Measurements from ENCODE around the gene NELL1.

Gene NELL1

GRCh38 chr11:21564833-21565682, 895.7 kb downstream of the NELL1 start:
- TF ChIP-seq CTCF (IDR thresholded peaks at IDR 0.05; ENCODE audit: insufficient read depth, low read depth, low read length, missing control alignments): no peak
- H3K4me3 ChIP-seq (ENCODE audit: low read depth, low read length): no peak overlapping the region
- no peak for DNase-seq (ENCODE audit: low read depth)

DNA sequence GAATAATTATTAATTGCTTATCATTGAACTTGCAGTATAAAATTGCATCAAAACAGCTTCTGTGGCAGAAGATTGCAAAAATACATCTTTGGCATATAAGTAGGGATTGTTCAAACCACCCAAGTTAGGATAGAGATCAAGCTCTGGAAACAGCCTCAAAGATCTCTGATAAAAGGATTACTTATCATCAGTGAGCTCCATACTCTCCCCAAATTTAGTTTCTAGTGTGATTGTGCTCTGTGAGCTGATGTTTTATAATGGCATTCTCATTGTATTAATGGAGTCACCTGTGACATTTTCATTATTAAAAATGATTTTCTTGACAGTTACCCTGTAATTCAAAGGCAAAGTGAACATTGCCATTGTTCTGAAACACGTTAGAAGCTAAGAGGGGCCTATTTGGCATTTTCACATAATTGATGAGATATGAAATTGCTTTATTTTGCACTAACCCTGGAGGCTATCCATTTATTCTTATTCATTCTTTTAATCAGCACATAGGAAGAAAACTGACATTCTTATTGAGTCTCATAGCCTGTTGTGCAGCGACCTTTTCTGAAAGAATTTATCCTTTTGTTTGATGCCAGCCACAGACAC, 897.2 kb downstream of the NELL1 start:
- no peak overlapping the region for H3K4me3 ChIP-seq (ENCODE audit: low read depth, low read length)
- no peak for TF ChIP-seq CTCF (IDR thresholded peaks at IDR 0.05; ENCODE audit: insufficient read depth, low read depth, low read length, missing control alignments)
- no peak for DNase-seq (ENCODE audit: low read depth)

GRCh38 chr11:21567645-21568290, 898.4 kb downstream of the NELL1 start:
- DNase-seq (ENCODE audit: low read depth): no peak
- TF ChIP-seq CTCF (IDR thresholded peaks at IDR 0.05; ENCODE audit: insufficient read depth, low read depth, low read length, missing control alignments): no peak
- H3K4me3 ChIP-seq (ENCODE audit: low read depth, low read length): no peak overlapping the region

GRCh38 chr11:21572210-21572609, 902.8 kb downstream of the NELL1 start:
- H3K4me3 ChIP-seq (ENCODE audit: low read depth, low read length): no peak overlapping the region
- DNase-seq (ENCODE audit: low read depth): no peak
- no peak for TF ChIP-seq CTCF (IDR thresholded peaks at IDR 0.05; ENCODE audit: insufficient read depth, low read depth, low read length, missing control alignments)

- H3K4me3 ChIP-seq (ENCODE audit: low read depth, low read length): no peak overlapping the region
- DNase-seq (ENCODE audit: low read depth): no peak
- TF ChIP-seq CTCF (IDR thresholded peaks at IDR 0.05; ENCODE audit: insufficient read depth, low read depth, low read length, missing control alignments): no peak
Measured at GRCh38 chr11:21582791-21583190, 913.4 kb downstream of the NELL1 start.

DNA sequence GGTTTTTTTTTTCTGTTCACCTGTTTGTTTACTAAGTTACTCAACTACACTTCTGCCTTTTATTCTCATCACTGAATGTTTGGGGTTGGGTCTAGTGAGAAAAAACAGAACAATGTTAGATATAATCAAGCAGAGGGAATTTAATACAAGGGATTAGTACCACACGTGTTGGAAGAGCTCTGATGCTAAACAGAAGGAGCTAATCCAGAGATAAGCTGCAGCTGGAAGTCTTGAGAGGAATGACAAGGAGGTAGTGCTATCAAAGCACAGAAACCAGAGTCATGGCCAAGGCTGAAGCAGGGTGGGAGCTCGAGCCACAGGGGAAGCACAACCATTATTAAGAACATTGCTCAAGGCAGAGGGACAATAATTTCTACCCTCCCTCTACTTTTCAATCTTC, 919.4 kb downstream of the NELL1 start:
- DNase-seq (ENCODE audit: low read depth): no peak
- TF ChIP-seq CTCF (IDR thresholded peaks at IDR 0.05; ENCODE audit: insufficient read depth, low read depth, low read length, missing control alignments): no peak
- H3K4me3 ChIP-seq (ENCODE audit: low read depth, low read length): no peak overlapping the region

Data from GM12865 (cell line).